HCT116 (cell line): ENCODE data around the gene SASS6. TPM values are rescaled to one million over a fixed set of nuclear protein-coding genes. Genes with fewer than 3 reads are reported as not detected.

Experiments used
- ATAC-seq: fragments of 200-7000 bp; cut with Tn5 transposase; 2 replicates; pipeline ENCODE4 v1.9.1; 2020; ENCODE audit warnings: mild to moderate bottlenecking, moderate library complexity
- BruUV-seq: library from RNA; stranded (reverse); fragments of 400-500 nt; replicated peaks from 2 replicates; lab custom pipeline; 2021; lab: Mats Ljungman, UMichigan
- CTCF ChIA-PET: fragments of 300-600 bp; sonication (Branson Sonifier 250); formaldehyde crosslinking; loops from one replicate; lab custom pipeline; 2021; ENCODE audit warnings: antibody characterized with exemption; lab: Charles Lee
- POLR2A ChIA-PET: fragments of 300-600, 350-600 bp; sonication (Branson Sonifier 250); formaldehyde crosslinking; loops from one replicate; lab custom pipeline; 2021; ENCODE audit warnings: antibody characterized with exemption; lab: Charles Lee
- RAD21 ChIA-PET, 2 experiments: fragments of 300-600 bp; sonication (Branson Sonifier 250); formaldehyde crosslinking; loops; one replicate each; lab custom pipeline; 2023; ENCODE audit warnings: low total read pairs in 2 of 2; ENCODE audit not compliant: uncharacterized antibody in 2 of 2, unreplicated experiment in 2 of 2, low non-redundant PET in 1 of 2; lab: Charles Lee
- DNase-seq: peaks from one replicate; pipeline ENCODE4 v3.0.0-alpha.2; 2010; ENCODE audit warnings: low read depth, low spot score
- H2AFZ ChIP-seq: fragments of 200-600 bp; shearing (Covaris generic), sonication (generic); 2 replicates; pipeline ENCODE4 v1.6.1; 2017; ENCODE audit warnings: low read depth, mixed run types, mixed read lengths, antibody characterized with exemption, low read length; ENCODE audit not compliant: poor library complexity, severe bottlenecking
- H3K27ac ChIP-seq: 2 replicates; pipeline ENCODE4 v1.5.1; 2012; ENCODE audit warnings: low read depth, low read length
- H3K27me3 ChIP-seq: fragments of 200-600 bp; sonication (generic); 2 replicates; pipeline ENCODE4 v1.6.1; 2016; ENCODE audit warnings: mixed run types, low read length, mixed read lengths; ENCODE audit not compliant: insufficient read depth
- H3K36me3 ChIP-seq, 2 experiments: fragments of 200-500 bp in 1 of 2; fragments of 200-600 bp in 1 of 2; sonication (Bioruptor generic) in 1 of 2; sonication (generic) in 1 of 2; 2 replicates each; pipeline versions ENCODE4 v1.5.1 to v1.6.1; 2014 to 2016; ENCODE audit warnings: low read length in 2 of 2, inconsistent platforms in 1 of 2, mixed read lengths in 1 of 2, mixed run types in 1 of 2; ENCODE audit not compliant: insufficient read depth in 2 of 2, control insufficient read depth in 1 of 2
- H3K4me1 ChIP-seq, 2 experiments: fragments of 200-600 bp in 1 of 2; sonication (generic) in 1 of 2; 2 replicates each; pipeline versions ENCODE4 v1.5.1 to v1.6.1; 2012 to 2017; ENCODE audit warnings: low read length in 2 of 2, inconsistent platforms in 1 of 2, mild to moderate bottlenecking in 1 of 2, mixed read lengths in 1 of 2, mixed run types in 1 of 2, moderate library complexity in 1 of 2; ENCODE audit not compliant: insufficient read depth in 2 of 2, control insufficient read depth in 1 of 2
- H3K4me2 ChIP-seq: fragments of 200-600 bp; sonication (generic); 2 replicates; pipeline ENCODE4 v1.6.1; 2017; ENCODE audit warnings: mixed run types, low read length, mixed read lengths
- H3K4me3 ChIP-seq, 2 experiments: fragments of 200-600 bp in 1 of 2; sonication (generic) in 1 of 2; replicated peaks in 1 of 2; 2 replicates each; pipeline ENCODE4 v1.5.1; 2011 to 2016; ENCODE audit warnings: low read length in 2 of 2, control low read depth in 1 of 2, low read depth in 1 of 2, mild to moderate bottlenecking in 1 of 2, mixed read lengths in 1 of 2, mixed run types in 1 of 2
- H3K79me2 ChIP-seq: fragments of 200-600 bp; sonication (generic); 2 replicates; pipeline ENCODE4 v1.6.1; 2017; ENCODE audit warnings: mild to moderate bottlenecking, mixed run types, low read length, moderate library complexity, mixed read lengths; ENCODE audit not compliant: insufficient read depth
- H3K9ac ChIP-seq: fragments of 200-600 bp; sonication (generic); 2 replicates; pipeline ENCODE4 v1.6.1; 2016; ENCODE audit warnings: low read length, mixed read lengths
- H3K9me2 ChIP-seq: fragments of 200-600 bp; sonication (generic), shearing (Covaris generic); 2 replicates; pipeline ENCODE4 v1.6.1; 2017; ENCODE audit warnings: mixed run types, mild to moderate bottlenecking, moderate library complexity; ENCODE audit not compliant: insufficient read depth
- H3K9me3 ChIP-seq, 2 experiments: fragments of 200-500 bp in 1 of 2; fragments of 200-600 bp in 1 of 2; sonication (Bioruptor generic) in 1 of 2; sonication (generic) in 1 of 2; 2 replicates each; pipeline ENCODE4 v1.6.1; 2014 to 2017; ENCODE audit warnings: low read length in 2 of 2, mixed read lengths in 2 of 2, inconsistent platforms in 1 of 2, low read depth in 1 of 2, mild to moderate bottlenecking in 1 of 2, mixed run types in 1 of 2, moderate library complexity in 1 of 2; ENCODE audit not compliant: control insufficient read depth in 1 of 2, insufficient read depth in 1 of 2
- H4K20me1 ChIP-seq: fragments of 200-600 bp; sonication (generic), shearing (Covaris generic); 2 replicates; pipeline ENCODE4 v1.6.1; 2017; ENCODE audit warnings: mixed run types, mild to moderate bottlenecking, moderate library complexity; ENCODE audit not compliant: insufficient read depth
- ATF3 ChIP-seq: IDR thresholded peaks from 2 replicates; pipeline ENCODE4 v1.6.1; 2012
- CBX3 ChIP-seq: IDR thresholded peaks from 2 replicates; pipeline ENCODE4 v1.6.1; 2012; ENCODE audit warnings: low read depth
- CEBPB ChIP-seq: IDR thresholded peaks from 2 replicates; pipeline ENCODE4 v1.6.1; 2012; ENCODE audit warnings: low read depth
- ELF1 ChIP-seq: IDR thresholded peaks from 2 replicates; pipeline ENCODE4 v1.6.1; 2012; ENCODE audit warnings: low read depth, borderline replicate concordance
- EZH2 ChIP-seq: fragments of 200-600 bp; sonication (generic); IDR thresholded peaks from 2 replicates; pipeline ENCODE4 v1.6.1; 2017; ENCODE audit warnings: antibody characterized with exemption, mixed run types
- POLR2A ChIP-seq: IDR thresholded peaks from 2 replicates; pipeline ENCODE4 v1.7.0; 2011; ENCODE audit warnings: borderline replicate concordance; ENCODE audit not compliant: insufficient read depth, insufficient read length; ENCODE audit errors: extremely low read depth
- SP1 ChIP-seq: IDR thresholded peaks from 2 replicates; pipeline ENCODE4 v1.6.1; 2012; ENCODE audit warnings: low read depth
- ZFX ChIP-seq: fragments of 450-650 bp; IDR thresholded peaks from 2 replicates; pipeline ENCODE4 v1.6.1; 2017
- ZNF274 ChIP-seq: fragments of 200-500 bp; sonication (Bioruptor generic); IDR thresholded peaks from 2 replicates; pipeline ENCODE4 v1.6.1; 2014; ENCODE audit warnings: mild to moderate bottlenecking, low read depth, low read length, inconsistent platforms
- intact Hi-C: fragments of 100-400 bp; cut with micrococcal nuclease; formaldehyde crosslinking; loops from 2 replicates; pipeline ENCODE4 v1.10.0; 2022
- total RNA-seq: library from RNA; stranded (reverse); gene quantifications from one replicate; pipeline ENCODE4 v1.2.1, GENCODE V29; 2021; ENCODE audit not compliant: unreplicated experiment

SASS6 gene
- total RNA-seq, 1 experiment from 2014 or later, result 13.7 TPM

- BruUV-seq, result no TSS peak
- no peak overlapping the region for H3K4me2 ChIP-seq
- ATAC-seq, result no peak
- H3K4me3 ChIP-seq, result no peak overlapping the region
- no peaks in the 10 kb centered on the region for H3K27me3 ChIP-seq
- H3K9ac ChIP-seq, result no peak overlapping the region
- H3K9me3 ChIP-seq, result no peaks in the 10 kb centered on the region
- H3K4me1 ChIP-seq, result no peaks in the 10 kb centered on the region
- TF ChIP-seq ELF1 (no peak), CBX3 (no peak), SP1 (no peak), POLR2A (no peak), ATF3 (no peak), ZFX (no peak), CEBPB (no peak)
- POLR2A ChIA-PET, result no interaction called here
- H3K36me3 ChIP-seq, result peaks cover 34 to 57% of the 10 kb centered on the region in 2 experiments
- no peak overlapping the region for H2AFZ ChIP-seq
- DNase-seq, result no peak
- RAD21 ChIA-PET, result no interaction called here
- no peaks in the 10 kb centered on the region for H3K79me2 ChIP-seq
- intact Hi-C loops, result no loop called here
- no peaks in the 10 kb centered on the region for H3K9me2 ChIP-seq
- CTCF ChIA-PET, result no interaction called here
- no peak overlapping the region for H3K27ac ChIP-seq
- H4K20me1 ChIP-seq, result no peaks in the 10 kb centered on the region
Measured at GRCh38 chr1:100141192-100141591, 8.5 kb upstream of the SASS6 start.

- TF ChIP-seq EZH2, result no peak
- no peak for TF ChIP-seq SP1
- no peak for TF ChIP-seq ZNF274
- Histone ChIP-seq H3K4me3 (no peak overlapping the region), H2AFZ (no peak overlapping the region), H3K9me3 (no peaks in the 10 kb centered on the region), H3K79me2 (peaks cover 31% of the 10 kb centered on the region), H3K9ac (no peak overlapping the region), H3K27ac (no peak overlapping the region), H3K4me2 (no peak overlapping the region), H4K20me1 (no peaks in the 10 kb centered on the region), H3K36me3 (peaks cover 20 to 32% of the 10 kb centered on the region in 2 experiments), H3K4me1 (peaks cover 4% of the 10 kb centered on the region in 2 experiments; a peak in 3 of 4 replicates), H3K27me3 (no peaks in the 10 kb centered on the region), H3K9me2 (no peaks in the 10 kb centered on the region)
- no peak for ATAC-seq
- ChIA-PET POLR2A (no interaction called here), CTCF (no interaction called here), RAD21 (no interaction called here)
- no peak for DNase-seq
- intact Hi-C loops, result no loop called here
- no TSS peak for BruUV-seq
Measured at GRCh38 chr1:100137602-100138001, 4.9 kb upstream of the SASS6 start.
